Spleen (tissue), 11 donors: ENCODE measurements around the gene RERE. TPM values are rescaled to one million over a fixed set of nuclear protein-coding genes. Genes with fewer than 3 reads are reported as not detected.
A peak's percentile ranks its signal among the peaks of the same experiment; 100 is the strongest.

ENCODE experiments used
- DNase-seq: peaks from one replicate; pipeline ENCODE4 v3.0.0-alpha.2; 2020
- H3K27ac ChIP-seq, 8 donors: fragments of 200-600 bp; sonication (generic) in 7 of 8; 1 replicate in 4 of 8; 2 replicates in 4 of 8; pipeline versions ENCODE4 v1.5.0 to v1.8.0; 2016 to 2021; ENCODE audit warnings: inconsistent platforms in 4 of 8, mild to moderate bottlenecking in 4 of 8, moderate library complexity in 1 of 8
- H3K27me3 ChIP-seq, 7 donors: fragments of 200-600 bp; sonication (generic) in 6 of 7; replicated peaks in 1 of 7; 1 replicate in 4 of 7; 2 replicates in 3 of 7; pipeline versions ENCODE4 v1.5.0 to v1.8.0; 2016 to 2021; ENCODE audit warnings: inconsistent platforms in 3 of 7, mild to moderate bottlenecking in 1 of 7
- H3K36me3 ChIP-seq, 6 donors: fragments of 200-600 bp; sonication (generic) in 5 of 6; 1 replicate in 4 of 6; 2 replicates in 2 of 6; pipeline versions ENCODE4 v1.5.0 to v1.8.0; 2016 to 2021; ENCODE audit warnings: inconsistent platforms in 2 of 6
- H3K4me1 ChIP-seq, 6 donors: fragments of 200-600 bp; sonication (generic) in 5 of 6; 1 replicate in 3 of 6; 2 replicates in 3 of 6; pipeline versions ENCODE4 v1.5.0 to v1.8.0; 2016 to 2021; ENCODE audit warnings: inconsistent platforms in 3 of 6
- H3K4me3 ChIP-seq, 8 donors: fragments of 200-600 bp; sonication (generic) in 7 of 8; 1 replicate in 4 of 8; 2 replicates in 4 of 8; pipeline versions ENCODE4 v1.5.0 to v1.8.0; 2016 to 2021; ENCODE audit warnings: inconsistent platforms in 4 of 8, mild to moderate bottlenecking in 4 of 8, moderate library complexity in 2 of 8
- H3K9me3 ChIP-seq, 8 donors: fragments of 200-600 bp; sonication (generic) in 7 of 8; 1 replicate in 4 of 8; 2 replicates in 4 of 8; pipeline versions ENCODE4 v1.5.0 to v1.8.0; 2016 to 2021; ENCODE audit warnings: inconsistent platforms in 4 of 8
- POLR2A ChIP-seq, 3 donors: fragments of 450-650 bp; IDR thresholded peaks; one replicate each; pipeline ENCODE4 v1.5.1; 2017; ENCODE audit warnings: antibody characterized with exemption in 3 of 3, mild to moderate bottlenecking in 1 of 3
- POLR2AphosphoS5 ChIP-seq, 3 donors: sonication (generic); formaldehyde crosslinking; IDR thresholded peaks; one replicate each; pipeline ENCODE4 v1.5.1; 2017; ENCODE audit warnings: antibody characterized with exemption in 3 of 3
- WGBS, 5 donors: extraction: QIAGEN DNeasy Blood & Tissue Kit in 3 of 5; methylation state at CpG; one replicate each; pipeline versions ENCODE4 v1.1.5 to v1.1.7; 2013 to 2018; 5-methylcytosine and 5-hydroxymethylcytosine counted together
- intact Hi-C: fragments of 100-400 bp; cut with DNase I; formaldehyde crosslinking; loops from one replicate; pipeline ENCODE4 v1.15.0; 2023; ENCODE audit warnings: low total_unique reads
- polyA plus RNA-seq, 3 donors: library from polyadenylated mRNA; stranded (reverse); fragments of 200-250 nt; gene quantifications; one replicate each; pipeline ENCODE4 v1.2.1, GENCODE V29; 2013
- total RNA-seq, 7 donors: library from RNA; depleted of rRNA in 3 of 7; stranded (reverse); fragments of >200 nt in 3 of 7; fragmentation: NEBNext Ultra II Directional in 4 of 7; extraction: Animal tissue kit (Norgen Biotek cat#: 25700) in 4 of 7; gene quantifications; one replicate each; pipeline versions ENCODE4 v1.1.0 to v1.2.1, GENCODE V29; 2016 to 2021
- TF ChIP-seq, protein P1 (sequence below), 11 experiments: fragments of 200-600 bp in 7 of 11; fragments of 450-650 bp in 4 of 11; sonication (generic) in 4 of 11; IDR thresholded peaks in 8 of 11; conservative IDR thresholded peaks in 3 of 11; 1 replicate in 7 of 11; 2 replicates in 4 of 11; pipeline versions ENCODE4 v1.4.0 to v1.8.0; 2016 to 2021; ENCODE audit warnings: antibody characterized with exemption in 11 of 11, inconsistent platforms in 4 of 11, mild to moderate bottlenecking in 1 of 11
- donor health status: healthy with polysubstance abuse.
- donor health status: DM: no; HTN: no; CAD: no; lungs with moderate emphysema.
- donor health status: DM: no; HTN: no; CAD: no.
- donor health status: Bipolar disorder and iron deficiency.
- donor health status: healthy.
- donor health status: DM: no; HTN: no; CAD: no.
- donor health status: DM: yes; HTN: yes; CAD: no.

RERE gene
- total and polyA plus RNA-seq, 10 donors: 10.3 to 149 (median 117) TPM

DNA sequence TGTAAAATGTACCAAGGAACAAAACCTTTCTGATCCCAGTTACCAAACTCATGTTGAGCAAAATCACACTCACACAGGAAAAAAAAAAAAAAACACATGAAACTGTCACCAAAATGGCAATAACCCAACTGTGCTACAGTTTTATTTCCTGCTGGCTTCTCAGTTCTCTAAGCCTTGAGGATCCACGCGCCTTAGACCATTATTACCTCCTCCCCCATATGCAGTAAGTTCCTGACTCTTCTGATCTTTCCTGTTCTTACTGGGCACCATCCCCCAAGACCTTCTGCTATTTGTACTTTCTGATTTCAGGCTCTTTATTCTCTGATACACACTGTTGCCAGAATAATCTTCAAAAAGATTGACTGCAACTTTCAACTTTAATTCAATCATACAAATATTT lies 419.9 kb downstream of the RERE start:
- peaks cover 49 to 93% (median 63%) of the 10 kb centered on the region in 6 donors for H3K4me1 ChIP-seq
- peak overlapping the region; percentile 49 to 87 (median 84) for H3K27ac ChIP-seq
- no peaks in the 10 kb centered on the region for H3K27me3 ChIP-seq
- 0 to 7% (median 1%) methylated on average over 2 of the region's 2 CpGs for WGBS, 5 donors
- peak overlapping the region in 1 of 8 donors; percentile 13 for H3K4me3 ChIP-seq
- H3K36me3 ChIP-seq: peaks cover 0 to 59% (median 10%) of the 10 kb centered on the region in 6 donors
- intact Hi-C loops: no loop called here
- no peaks in the 10 kb centered on the region for H3K9me3 ChIP-seq
- no peak for DNase-seq
- TF ChIP-seq POLR2AphosphoS5 (IDR thresholded peaks at IDR 0.05): no peak

DNA sequence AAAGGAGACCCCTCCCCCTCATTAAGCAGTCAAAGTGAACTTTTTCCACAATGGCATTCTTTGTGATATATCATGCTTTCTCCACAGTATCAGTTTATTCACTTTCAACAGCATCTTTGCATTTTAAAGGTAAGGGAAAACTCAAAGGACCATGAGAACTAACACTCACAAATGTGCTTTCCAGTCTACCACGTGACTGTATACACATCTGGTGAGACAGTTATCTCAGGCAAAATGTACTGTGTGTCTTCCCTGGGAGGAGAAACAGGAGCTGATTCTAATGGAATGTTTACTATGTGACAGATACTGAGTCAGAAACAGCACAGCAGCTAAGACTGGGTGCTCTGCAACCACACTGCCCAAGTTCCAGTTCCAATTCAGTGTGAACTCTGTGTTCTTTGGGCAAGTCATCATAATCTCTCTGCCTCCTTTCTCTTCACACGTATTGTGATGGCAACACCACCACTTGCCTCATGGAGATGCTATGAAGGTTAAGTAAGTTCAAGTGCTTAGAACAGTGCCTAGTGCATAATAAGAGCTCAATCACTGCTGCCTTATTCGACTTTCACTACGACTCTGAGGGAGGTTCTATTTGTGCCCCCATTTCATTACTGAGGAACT lies 420.5 kb downstream of the RERE start:
- intact Hi-C loops: no loop called here
- Histone ChIP-seq H3K4me3 (peak overlapping the region in 2 of 8 donors; percentile 1 to 13), H3K27me3 (no peaks in the 10 kb centered on the region), H3K36me3 (peaks cover 0 to 59% (median 6%) of the 10 kb centered on the region in 6 donors), H3K4me1 (peaks cover 55 to 94% (median 68%) of the 10 kb centered on the region in 6 donors), H3K9me3 (no peaks in the 10 kb centered on the region), H3K27ac (peak overlapping the region; percentile 49 to 87 (median 84))
- 26 to 40% (median 35%) methylated on average over 4 of the region's 4 CpGs for WGBS, 5 donors
- TF ChIP-seq, protein P1, sequence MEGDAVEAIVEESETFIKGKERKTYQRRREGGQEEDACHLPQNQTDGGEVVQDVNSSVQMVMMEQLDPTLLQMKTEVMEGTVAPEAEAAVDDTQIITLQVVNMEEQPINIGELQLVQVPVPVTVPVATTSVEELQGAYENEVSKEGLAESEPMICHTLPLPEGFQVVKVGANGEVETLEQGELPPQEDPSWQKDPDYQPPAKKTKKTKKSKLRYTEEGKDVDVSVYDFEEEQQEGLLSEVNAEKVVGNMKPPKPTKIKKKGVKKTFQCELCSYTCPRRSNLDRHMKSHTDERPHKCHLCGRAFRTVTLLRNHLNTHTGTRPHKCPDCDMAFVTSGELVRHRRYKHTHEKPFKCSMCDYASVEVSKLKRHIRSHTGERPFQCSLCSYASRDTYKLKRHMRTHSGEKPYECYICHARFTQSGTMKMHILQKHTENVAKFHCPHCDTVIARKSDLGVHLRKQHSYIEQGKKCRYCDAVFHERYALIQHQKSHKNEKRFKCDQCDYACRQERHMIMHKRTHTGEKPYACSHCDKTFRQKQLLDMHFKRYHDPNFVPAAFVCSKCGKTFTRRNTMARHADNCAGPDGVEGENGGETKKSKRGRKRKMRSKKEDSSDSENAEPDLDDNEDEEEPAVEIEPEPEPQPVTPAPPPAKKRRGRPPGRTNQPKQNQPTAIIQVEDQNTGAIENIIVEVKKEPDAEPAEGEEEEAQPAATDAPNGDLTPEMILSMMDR (IDR thresholded peaks at IDR 0.05 in 8 of 11, conservative IDR thresholded peaks at IDR 0.05 in 3 of 11): no peak
- TF ChIP-seq POLR2A (IDR thresholded peaks at IDR 0.05): no peak
- peak in 1 of 3 donors; percentile 73 for TF ChIP-seq POLR2AphosphoS5 (IDR thresholded peaks at IDR 0.05)
- DNase-seq: no peak

DNA sequence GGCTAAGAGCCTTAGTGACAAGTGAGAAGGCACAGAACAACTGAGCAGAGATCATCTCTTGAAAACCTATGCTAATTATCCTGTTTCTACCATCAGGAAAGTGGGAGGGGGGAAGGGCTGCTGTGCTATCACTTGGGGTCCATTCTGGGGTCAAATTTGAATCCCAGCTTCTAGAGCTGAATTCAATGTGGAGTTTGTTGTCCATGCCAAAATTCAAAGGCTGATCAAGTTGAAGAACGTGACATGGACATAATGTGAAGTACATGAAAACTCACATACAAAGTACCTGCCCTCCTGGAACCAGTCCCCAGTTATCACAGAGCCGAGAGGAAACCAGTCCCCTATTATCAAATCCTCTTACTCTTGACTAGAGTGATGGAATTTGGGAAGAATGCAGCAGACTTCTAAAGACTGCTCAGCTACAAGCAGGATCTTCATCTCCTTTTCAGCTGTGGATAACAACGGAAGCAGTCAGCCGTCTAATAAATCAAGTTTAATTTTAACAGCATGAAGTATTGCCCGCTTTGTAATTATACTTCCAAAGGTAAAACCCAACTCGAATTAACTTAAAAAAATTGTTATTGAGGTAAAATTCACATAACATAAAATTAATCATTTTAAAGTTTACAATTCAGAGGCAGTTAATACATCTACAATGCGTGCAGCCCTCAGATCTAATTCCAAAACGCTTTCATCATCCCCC lies 421.2 kb downstream of the RERE start:
- H3K36me3 ChIP-seq: peaks cover 0 to 59% (median under 1%) of the 10 kb centered on the region in 6 donors
- H3K4me3 ChIP-seq: peak overlapping the region in 2 of 8 donors; percentile 34 to 60
- no peak for DNase-seq
- no peaks in the 10 kb centered on the region for H3K27me3 ChIP-seq
- TF ChIP-seq POLR2AphosphoS5 (IDR thresholded peaks at IDR 0.05) (no peak), POLR2A (IDR thresholded peaks at IDR 0.05) (no peak)
- TF ChIP-seq, protein P1 (IDR thresholded peaks at IDR 0.05 in 8 of 11, conservative IDR thresholded peaks at IDR 0.05 in 3 of 11): no peak
- H3K9me3 ChIP-seq: no peaks in the 10 kb centered on the region
- intact Hi-C loops: no loop called here
- peaks cover 57 to 95% (median 74%) of the 10 kb centered on the region in 6 donors for H3K4me1 ChIP-seq
- peak overlapping the region; percentile 49 to 87 (median 84) for H3K27ac ChIP-seq
- WGBS, 5 donors: 41 to 53% (median 52%) methylated on average over 8 of the region's 8 CpGs

DNA sequence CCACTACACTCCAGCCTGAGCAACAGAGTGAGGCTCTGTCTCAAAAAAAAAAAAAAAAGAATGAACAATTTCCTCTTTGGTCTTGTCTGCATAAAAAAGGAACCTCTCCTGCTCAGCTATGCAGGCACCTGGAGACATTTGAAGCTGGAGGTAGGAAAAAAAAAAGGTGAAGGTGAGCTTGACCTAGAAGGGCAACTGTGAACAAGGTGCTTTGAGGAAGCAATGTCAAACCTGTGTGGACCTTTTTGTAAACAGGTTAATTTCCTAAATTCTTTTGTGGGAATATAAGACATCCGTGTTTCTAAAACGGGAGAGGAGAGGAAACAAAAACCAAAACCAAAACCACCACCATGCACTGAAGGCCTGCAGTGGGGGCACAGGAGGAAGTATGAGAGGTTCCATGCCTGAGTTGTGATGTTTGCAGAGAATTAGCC lies 422.0 kb downstream of the RERE start:
- peaks cover 0 to 54% (median 0%) of the 10 kb centered on the region in 6 donors for H3K36me3 ChIP-seq
- 0 to 4% (median 2%) methylated on average over 2 of the region's 2 CpGs for WGBS, 5 donors
- peaks cover 60 to 99% (median 82%) of the 10 kb centered on the region in 6 donors for H3K4me1 ChIP-seq
- TF ChIP-seq, protein P1 (IDR thresholded peaks at IDR 0.05 in 8 of 11, conservative IDR thresholded peaks at IDR 0.05 in 3 of 11): no peak
- TF ChIP-seq POLR2AphosphoS5 (IDR thresholded peaks at IDR 0.05): peak in 1 of 3 donors; percentile 30
- no peak for DNase-seq
- no peaks in the 10 kb centered on the region for H3K27me3 ChIP-seq
- intact Hi-C loops: no loop called here
- H3K27ac ChIP-seq: peak overlapping the region; percentile 49 to 87 (median 84)
- peak overlapping the region in 6 of 8 donors; percentile 14 to 60 (median 26) for H3K4me3 ChIP-seq
- H3K9me3 ChIP-seq: no peaks in the 10 kb centered on the region
